Aorta (tissue), 5 donors: ENCODE results near the gene MECR. TPM values are rescaled to one million over a fixed set of nuclear protein-coding genes. Genes with fewer than 3 reads are reported as not detected.

ENCODE experiments used
- ATAC-seq: fragments of 200-7000 bp; cut with Tn5 transposase; one replicate; pipeline ENCODE4 v1.9.1; 2022; ENCODE audit warnings: moderate library complexity; ENCODE audit not compliant: low FRiP score
- DNase-seq, 2 donors: peaks; one replicate each; pipeline ENCODE4 v3.0.0-alpha.2; 2020
- H3K27ac ChIP-seq, 2 donors: one replicate each; pipeline ENCODE4 v1.5.1; 2013; ENCODE audit warnings: low read length in 2 of 2, mild to moderate bottlenecking in 2 of 2, moderate library complexity in 2 of 2, control low read depth in 1 of 2, inconsistent platforms in 1 of 2, low read depth in 1 of 2
- H3K27me3 ChIP-seq, 2 donors: one replicate each; pipeline ENCODE4 v1.6.1; 2013; ENCODE audit warnings: control low read depth in 1 of 2, low read length in 1 of 2, mild to moderate bottlenecking in 1 of 2, moderate library complexity in 1 of 2; ENCODE audit not compliant: insufficient read depth in 2 of 2, control insufficient read depth in 1 of 2
- H3K36me3 ChIP-seq, 2 donors: one replicate each; pipeline ENCODE4 v1.6.1; 2013; ENCODE audit warnings: control low read depth in 1 of 2, low read length in 1 of 2, mild to moderate bottlenecking in 1 of 2; ENCODE audit not compliant: insufficient read depth in 2 of 2, control insufficient read depth in 1 of 2
- H3K4me1 ChIP-seq, 2 donors: one replicate each; pipeline ENCODE4 v1.6.1; 2013; ENCODE audit warnings: low read length in 2 of 2, control low read depth in 1 of 2, mild to moderate bottlenecking in 1 of 2, moderate library complexity in 1 of 2; ENCODE audit not compliant: insufficient read depth in 2 of 2, control insufficient read depth in 1 of 2
- H3K4me3 ChIP-seq, 2 donors: one replicate each; pipeline ENCODE4 v1.5.1; 2013; ENCODE audit warnings: low read length in 2 of 2, control low read depth in 1 of 2, mild to moderate bottlenecking in 1 of 2
- H3K9me3 ChIP-seq: one replicate; pipeline ENCODE4 v1.6.1; 2013; ENCODE audit warnings: mild to moderate bottlenecking, low read length; ENCODE audit not compliant: control insufficient read depth
- WGBS, 2 donors: extraction: QIAGEN DNeasy Blood & Tissue Kit; methylation state at CpG; one replicate each; pipeline ENCODE4 v1.1.7; 2013; 5-methylcytosine and 5-hydroxymethylcytosine counted together
- intact Hi-C, 2 donors: fragments of 100-400 bp; cut with DNase I; formaldehyde crosslinking; loops; one replicate each; pipeline versions ENCODE4 v1.14.2 to v1.15.0; 2022
- polyA plus RNA-seq, 2 donors: library from polyadenylated mRNA; stranded (reverse); fragments of 200-250 nt; gene quantifications; one replicate each; pipeline ENCODE4 v1.2.3, GENCODE V29; 2013
- total RNA-seq, 2 donors: library from RNA; stranded (reverse); fragmentation: NEBNext Ultra II Directional; extraction: Animal tissue kit (Norgen Biotek cat#: 25700); gene quantifications; one replicate each; pipeline ENCODE4 v1.2.1, GENCODE V29; 2021
- donor health status: healthy with polysubstance abuse.
- donor health status: Bipolar disorder and iron deficiency.
- donor health status: DM: no; HTN: no; CAD: no.
- donor health status: DM: no; HTN: no; CAD: no.
- donor health status: DM: yes; HTN: yes; CAD: no.

The MECR gene
- total and polyA plus RNA-seq, 4 donors: 14.7 to 22.5 (median 19.4) TPM

DNA sequence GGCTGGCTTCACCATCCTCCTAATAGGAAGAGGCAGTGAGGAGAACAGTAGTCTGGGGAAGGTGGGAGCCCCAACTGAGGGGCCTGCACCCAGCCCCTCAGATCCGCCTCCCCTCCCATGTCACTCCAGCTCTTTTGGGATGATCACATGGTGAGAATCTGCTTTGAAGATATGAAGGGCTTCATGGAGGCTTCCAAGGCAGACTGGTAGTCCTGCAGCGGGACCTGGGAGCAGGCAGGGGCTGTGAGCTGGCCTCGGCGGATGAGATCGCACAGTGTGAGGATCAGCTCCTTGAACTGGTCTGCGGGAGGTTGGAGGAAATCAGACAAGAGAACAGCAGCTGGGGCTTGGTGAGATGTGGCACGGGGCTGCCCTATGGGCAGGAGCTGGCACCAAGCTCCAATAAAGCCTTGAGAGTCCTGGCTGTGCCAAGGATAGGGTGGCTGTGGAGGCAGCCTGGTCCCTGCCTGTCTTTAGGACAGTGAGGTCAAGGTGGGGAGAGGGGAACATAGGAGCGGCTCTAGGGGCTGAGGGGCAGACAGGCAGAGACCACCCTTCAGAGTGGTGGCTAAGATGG is 36.8 kb downstream of the MECR start:
- Histone ChIP-seq H3K9me3 (no peaks in the 10 kb centered on the region), H3K27me3 (no peaks in the 10 kb centered on the region), H3K4me3 (no peak overlapping the region), H3K27ac (no peak overlapping the region), H3K36me3 (no peaks in the 10 kb centered on the region), H3K4me1 (no peaks in the 10 kb centered on the region)
- intact Hi-C loops: no loop called here
- peak in 1 of 2 donors; percentile 50 for DNase-seq
- WGBS, 2 donors: 95 to 97% methylated on average over 8 of the region's 8 CpGs
- ATAC-seq: no peak

DNA sequence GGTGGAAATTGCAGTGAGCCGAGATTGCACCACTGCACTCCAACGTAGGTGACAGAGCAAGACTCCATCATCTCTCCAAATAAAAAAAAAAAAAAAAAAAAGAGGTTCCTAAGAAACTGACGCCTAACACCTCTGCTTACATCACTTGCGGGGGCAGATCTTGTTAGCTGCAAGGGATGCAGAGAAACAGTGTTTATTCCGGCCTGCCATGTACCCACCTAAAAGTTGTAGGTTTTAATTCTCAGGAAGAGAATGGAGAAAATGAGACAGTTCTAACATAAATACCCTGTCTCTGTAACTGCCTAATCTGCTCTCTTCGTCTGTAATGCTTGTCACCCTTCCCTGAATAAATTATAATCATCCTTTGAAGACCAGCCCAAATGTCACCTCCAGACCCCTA is 40.0 kb downstream of the MECR start:
- DNase-seq (no peak), ATAC-seq (no peak)
- Histone ChIP-seq H3K36me3 (no peaks in the 10 kb centered on the region), H3K27me3 (no peaks in the 10 kb centered on the region), H3K27ac (no peak overlapping the region), H3K4me3 (no peak overlapping the region), H3K9me3 (no peaks in the 10 kb centered on the region), H3K4me1 (no peaks in the 10 kb centered on the region)
- 82 to 93% methylated on average over 6 of the region's 6 CpGs for WGBS, 2 donors
- intact Hi-C loops: no loop called here

GRCh38 chr1:29186707-29187106 is 44.0 kb downstream of the MECR start:
- H3K9me3 ChIP-seq: no peaks in the 10 kb centered on the region
- DNase-seq (no peak), ATAC-seq (no peak)
- intact Hi-C loops: no loop called here
- H3K27me3 ChIP-seq: no peaks in the 10 kb centered on the region
- H3K4me3 ChIP-seq: no peak overlapping the region
- no peak overlapping the region for H3K27ac ChIP-seq
- no peaks in the 10 kb centered on the region for H3K36me3 ChIP-seq
- H3K4me1 ChIP-seq: no peaks in the 10 kb centered on the region
- WGBS, 2 donors: 78 to 85% methylated on average over 1 of the region's 1 CpG

- no peaks in the 10 kb centered on the region for H3K36me3 ChIP-seq
- intact Hi-C loops: no loop called here
- 76 to 78% methylated on average over 3 of the region's 3 CpGs for WGBS, 2 donors
- no peak overlapping the region for H3K4me3 ChIP-seq
- H3K27me3 ChIP-seq: no peaks in the 10 kb centered on the region
- H3K4me1 ChIP-seq: no peaks in the 10 kb centered on the region
- DNase-seq (no peak), ATAC-seq (no peak)
- H3K27ac ChIP-seq: no peak overlapping the region
- no peaks in the 10 kb centered on the region for H3K9me3 ChIP-seq
Observed at GRCh38 chr1:29186252-29186651, 44.5 kb downstream of the MECR start.

DNA sequence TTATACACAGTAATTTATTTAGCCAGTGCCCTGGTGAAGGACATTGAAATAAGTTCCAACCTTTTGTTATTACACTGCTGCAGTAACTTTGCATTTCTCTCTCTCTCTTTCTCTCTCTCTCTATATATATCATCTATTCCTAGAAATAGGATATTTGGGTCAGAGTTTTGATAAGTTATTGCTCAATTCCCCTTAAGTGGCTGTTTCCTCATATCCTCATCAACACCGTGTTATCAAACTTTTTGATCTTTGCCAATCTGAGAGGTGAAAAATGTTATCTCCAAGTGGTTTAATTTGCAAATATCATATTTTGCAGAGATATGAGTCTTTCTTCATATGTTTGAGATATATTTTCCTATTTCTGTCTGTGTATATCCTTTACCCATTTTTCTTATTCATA is 47.4 kb downstream of the MECR start:
- H3K36me3 ChIP-seq: no peaks in the 10 kb centered on the region
- H3K27me3 ChIP-seq: no peaks in the 10 kb centered on the region
- DNase-seq (no peak), ATAC-seq (no peak)
- intact Hi-C loops: loop anchor here (2.0 to 5.0 kb wide), 3 partner anchors 20 to 541 kb away; partner anchors contain the start of genes TAF12 (in 1 of the 2) and TMEM200B (in 1 of the 2)
- no peak overlapping the region for H3K27ac ChIP-seq
- H3K4me3 ChIP-seq: no peak overlapping the region
- H3K4me1 ChIP-seq: peaks cover 2 to 4% of the 10 kb centered on the region in 2 donors
- WGBS, 2 donors: 85 to 86% methylated on average over 1 of the region's 1 CpG
- no peaks in the 10 kb centered on the region for H3K9me3 ChIP-seq

- no peaks in the 10 kb centered on the region for H3K9me3 ChIP-seq
- DNase-seq (peak; percentile 100), ATAC-seq (peak; percentile 98)
- H3K27ac ChIP-seq: peak within 1 kb of the TSS; percentile 72 to 98
- no peaks in the 10 kb centered on the region for H3K36me3 ChIP-seq
- H3K4me1 ChIP-seq: peaks cover 2 to 4% of the 10 kb centered on the region in 2 donors
- peak within 1 kb of the TSS; percentile 69 to 93 for H3K4me3 ChIP-seq
- WGBS, 2 donors: 0% methylated on average over 90 to 100 of the region's 100 CpGs
- H3K27me3 ChIP-seq: no peaks in the 10 kb centered on the region
- intact Hi-C loops: loop anchor here (2.0 to 5.0 kb wide), 4 partner anchors 21 to 539 kb away; partner anchors contain the start of genes TMEM200B (in 2 of the 2) and TAF12 (in 1 of the 2)
Observed at GRCh38 chr1:29181413-29182225, 49.1 kb downstream of the MECR start, which contains the start of gene SRSF4. TSS of gene SRSF4 (minus strand) at chr1:29181900. CDS start at chr1:29181752, 148 bp downstream.

DNA sequence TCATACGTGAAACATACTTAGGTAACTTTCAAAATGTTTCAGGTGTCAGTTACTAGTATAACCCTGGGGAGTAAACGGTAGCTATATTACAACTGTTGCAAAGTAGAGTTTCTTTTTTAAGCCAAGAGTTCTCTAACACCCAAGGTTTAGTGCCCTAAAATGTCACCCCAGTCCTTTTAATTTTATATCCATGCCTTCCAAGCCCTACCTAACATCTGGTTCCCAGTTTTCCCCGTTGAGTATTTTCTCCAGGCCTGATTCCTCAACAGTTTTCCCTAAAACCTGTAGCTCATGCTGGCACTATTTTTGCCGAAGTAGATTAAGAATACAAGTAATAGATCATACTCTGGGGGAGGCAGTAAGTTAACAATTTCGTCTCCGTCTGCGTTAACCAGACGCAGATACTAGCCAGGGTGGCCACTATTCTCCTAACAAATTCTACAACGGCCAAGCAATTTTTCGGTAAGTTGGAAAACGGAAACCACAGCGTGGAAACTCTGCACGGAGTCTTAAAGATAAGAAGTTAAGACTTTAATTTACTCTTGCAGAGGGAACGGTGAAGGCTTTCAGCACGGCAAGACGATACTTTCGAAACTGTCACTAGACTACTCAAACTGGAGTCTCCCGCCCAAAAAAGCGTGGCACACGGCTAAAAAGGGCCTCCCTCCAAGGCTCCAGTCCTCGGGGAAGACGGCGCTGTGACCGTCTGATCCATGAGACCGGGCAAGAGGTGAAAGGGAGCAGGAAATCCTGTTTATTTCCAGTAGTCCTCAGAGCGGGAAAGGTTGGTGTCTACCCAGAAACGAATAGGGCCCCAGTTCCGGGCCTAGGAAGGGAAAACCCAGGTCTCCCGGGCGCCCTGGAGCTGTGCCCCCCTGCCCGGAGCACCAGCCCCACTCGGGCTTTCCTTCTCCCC is 50.0 kb downstream of the MECR start:
- DNase-seq: peak in 1 of 2 donors; percentile 57
- H3K27ac ChIP-seq: peak overlapping the region; percentile 72 to 98
- 0 to 1% methylated on average over 31 to 32 of the region's 32 CpGs for WGBS, 2 donors
- H3K27me3 ChIP-seq: no peaks in the 10 kb centered on the region
- H3K4me1 ChIP-seq: peaks cover 2 to 4% of the 10 kb centered on the region in 2 donors
- peak overlapping the region; percentile 69 to 93 for H3K4me3 ChIP-seq
- no peaks in the 10 kb centered on the region for H3K36me3 ChIP-seq
- intact Hi-C loops: loop anchor here (2.0 to 5.0 kb wide), 3 partner anchors 58 to 538 kb away; partner anchors contain the start of genes TMEM200B (in 2 of the 2) and TAF12 (in 1 of the 2)
- H3K9me3 ChIP-seq: no peaks in the 10 kb centered on the region
- peak; percentile 58 for ATAC-seq

DNA sequence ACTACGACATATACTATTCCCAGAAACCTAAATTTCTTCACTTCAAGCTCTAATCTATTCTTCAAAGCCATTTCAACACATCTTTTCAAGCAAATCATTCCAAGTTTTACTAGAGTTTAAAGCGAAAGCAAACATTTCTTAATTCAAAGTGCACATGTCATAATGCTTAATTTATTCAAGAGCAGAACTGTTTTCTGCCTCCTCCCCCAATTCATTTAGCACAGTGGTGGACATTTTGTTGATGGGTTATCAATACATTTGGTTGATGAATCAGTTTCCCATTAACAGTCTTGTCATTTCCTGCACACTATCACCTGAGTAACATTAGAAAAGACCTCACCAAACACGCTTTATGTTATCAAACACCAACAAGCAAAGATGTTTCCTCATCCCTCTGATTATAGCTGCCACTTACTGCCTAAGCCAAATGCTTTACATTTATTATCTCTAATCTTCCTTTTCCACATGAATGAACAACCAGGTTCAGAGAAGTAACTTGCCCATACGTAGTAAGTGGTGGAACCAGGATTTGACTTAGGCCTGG is 51.0 kb downstream of the MECR start:
- H3K27me3 ChIP-seq: no peaks in the 10 kb centered on the region
- H3K36me3 ChIP-seq: no peaks in the 10 kb centered on the region
- peak overlapping the region; percentile 14 to 16 for H3K4me3 ChIP-seq
- ATAC-seq (no peak), DNase-seq (no peak)
- WGBS, 2 donors: 17 to 22% methylated on average over 4 of the region's 4 CpGs
- no peak overlapping the region for H3K27ac ChIP-seq
- H3K9me3 ChIP-seq: no peaks in the 10 kb centered on the region
- intact Hi-C loops: loop anchor here (2.0 to 5.0 kb wide), 3 partner anchors 57 to 537 kb away; partner anchors contain the start of genes TMEM200B (in 2 of the 2) and TAF12 (in 1 of the 2)
- peaks cover 2 to 4% of the 10 kb centered on the region in 2 donors for H3K4me1 ChIP-seq
